Ovary (tissue), 9 donors: ENCODE measurements around the gene ARFGEF3. TPM values are rescaled to one million over a fixed set of nuclear protein-coding genes. Genes with fewer than 3 reads are reported as not detected.
"Not testable (repeated sequence)": the region's sequence is repeated elsewhere in the genome, so short reads cannot be mapped to it uniquely, and the experiment has no call there.

ENCODE experiments used
- DNase-seq, 5 donors: peaks; one replicate each; pipeline ENCODE4 v3.0.0-alpha.2; 2019 to 2020
- H3K27ac ChIP-seq, 2 donors: fragments of 200-600 bp; one replicate each; pipeline versions ENCODE4 v1.5.1 to v1.8.0; 2019 to 2022
- H3K27me3 ChIP-seq: fragments of 200-600 bp; one replicate; pipeline ENCODE4 v1.8.0; 2022
- H3K36me3 ChIP-seq: fragments of 200-600 bp; sonication (generic); one replicate; pipeline ENCODE4 v1.5.1; 2019
- H3K4me1 ChIP-seq: one replicate; pipeline ENCODE4 v1.8.1; 2013; ENCODE audit warnings: mild to moderate bottlenecking, moderate library complexity; ENCODE audit not compliant: insufficient read depth
- H3K4me3 ChIP-seq: fragments of 200-600 bp; sonication (generic); one replicate; pipeline ENCODE4 v1.5.1; 2017
- H3K9me3 ChIP-seq, 2 donors: fragments of 200-600 bp in 1 of 2; sonication (generic) in 1 of 2; one replicate each; pipeline versions ENCODE4 v1.5.1 to v1.8.1; 2013 to 2019; ENCODE audit warnings: mild to moderate bottlenecking in 1 of 2, moderate library complexity in 1 of 2
- EP300 ChIP-seq: sonication (generic); formaldehyde crosslinking; IDR thresholded peaks from one replicate; pipeline ENCODE4 v1.6.1; 2017; ENCODE audit warnings: antibody characterized with exemption
- POLR2A ChIP-seq: fragments of 450-650 bp; IDR thresholded peaks from one replicate; pipeline ENCODE4 v1.6.1; 2017; ENCODE audit warnings: antibody characterized with exemption, mild to moderate bottlenecking, moderate library complexity
- WGBS, 3 donors: extraction: QIAGEN DNeasy Blood & Tissue Kit in 1 of 3; methylation state at CpG; one replicate each; pipeline versions ENCODE4 v1.1.5 to v1.1.7; 2013 to 2017; 5-methylcytosine and 5-hydroxymethylcytosine counted together
- intact Hi-C, 4 donors: fragments of 100-400 bp; cut with DNase I; formaldehyde crosslinking; loops; one replicate each; pipeline versions ENCODE4 v1.11.0 to v1.15.1; 2022 to 2023
- polyA plus RNA-seq, 2 donors: library from polyadenylated mRNA; stranded (reverse); fragments of 200-250 nt in 1 of 2; fragments of 350-450 nt in 1 of 2; fragmentation: Illumina TruSeq in 1 of 2; extraction: RNeasy Lipid Tissue Mini Kit (QIAGEN cat#74804) in 1 of 2; gene quantifications; one replicate each; pipeline ENCODE4 v1.2.3, GENCODE V29; 2013 to 2014
- total RNA-seq, 7 donors: library from RNA; depleted of rRNA in 2 of 7; stranded (reverse); fragments of >200 nt in 2 of 7; fragmentation: NEBNext Ultra II Directional in 3 of 7; extraction: Animal tissue kit (Norgen Biotek cat#: 25700) in 3 of 7; gene quantifications; one replicate each; pipeline versions ENCODE4 v1.1.0 to v1.2.4, GENCODE V29; 2016 to 2023
- TF ChIP-seq, protein P1 (sequence below), 3 donors: fragments of 450-650 bp in 2 of 3; fragments of 200-600 bp in 1 of 3; IDR thresholded peaks; one replicate each; pipeline versions ENCODE4 v1.5.1 to v1.8.0; 2016 to 2022; ENCODE audit warnings: antibody characterized with exemption in 3 of 3, mild to moderate bottlenecking in 1 of 3
- donor health status: DM: no; HTN: no; CAD: no; lungs with moderate emphysema.
- donor health status: DM: no; HTN: no; CAD: no.
- donor health status: Bipolar disorder and iron deficiency.
- donor health status: DM: yes; HTN: yes; CAD: no.
- donor health status: DM: no; HTN: no; CAD: no.
- donor health status: DM: yes; HTN: yes; CAD: no.

Gene ARFGEF3
- total and polyA plus RNA-seq, 9 donors = 0.15 to 6.1 (median 0.72) TPM

GRCh38 chr6:138278326-138278725 is 116.6 kb downstream of the ARFGEF3 start:
- peak in 1 of 5 donors; percentile 21 for DNase-seq
- 39 to 49% (median 45%) methylated on average over 12 of the region's 12 CpGs for WGBS, 3 donors
- no peaks in the 10 kb centered on the region for H3K9me3 ChIP-seq
- intact Hi-C loops = loop anchor here in 1 of 4 donors (5.0 kb wide), 1 partner anchor 86 kb away; no protein-coding TSS in a partner anchor
- TF ChIP-seq EP300 = no peak
- TF ChIP-seq, protein P1, sequence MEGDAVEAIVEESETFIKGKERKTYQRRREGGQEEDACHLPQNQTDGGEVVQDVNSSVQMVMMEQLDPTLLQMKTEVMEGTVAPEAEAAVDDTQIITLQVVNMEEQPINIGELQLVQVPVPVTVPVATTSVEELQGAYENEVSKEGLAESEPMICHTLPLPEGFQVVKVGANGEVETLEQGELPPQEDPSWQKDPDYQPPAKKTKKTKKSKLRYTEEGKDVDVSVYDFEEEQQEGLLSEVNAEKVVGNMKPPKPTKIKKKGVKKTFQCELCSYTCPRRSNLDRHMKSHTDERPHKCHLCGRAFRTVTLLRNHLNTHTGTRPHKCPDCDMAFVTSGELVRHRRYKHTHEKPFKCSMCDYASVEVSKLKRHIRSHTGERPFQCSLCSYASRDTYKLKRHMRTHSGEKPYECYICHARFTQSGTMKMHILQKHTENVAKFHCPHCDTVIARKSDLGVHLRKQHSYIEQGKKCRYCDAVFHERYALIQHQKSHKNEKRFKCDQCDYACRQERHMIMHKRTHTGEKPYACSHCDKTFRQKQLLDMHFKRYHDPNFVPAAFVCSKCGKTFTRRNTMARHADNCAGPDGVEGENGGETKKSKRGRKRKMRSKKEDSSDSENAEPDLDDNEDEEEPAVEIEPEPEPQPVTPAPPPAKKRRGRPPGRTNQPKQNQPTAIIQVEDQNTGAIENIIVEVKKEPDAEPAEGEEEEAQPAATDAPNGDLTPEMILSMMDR (IDR thresholded peaks at IDR 0.05) = no peak
- no peak for TF ChIP-seq POLR2A
- no peaks in the 10 kb centered on the region for H3K27me3 ChIP-seq
- no peak overlapping the region for H3K27ac ChIP-seq
- no peaks in the 10 kb centered on the region for H3K4me1 ChIP-seq
- no peaks in the 10 kb centered on the region for H3K36me3 ChIP-seq
- H3K4me3 ChIP-seq = no peak overlapping the region

- Histone ChIP-seq H3K36me3 (no peaks in the 10 kb centered on the region), H3K9me3 (no peaks in the 10 kb centered on the region), H3K27me3 (no peaks in the 10 kb centered on the region), H3K4me1 (no peaks in the 10 kb centered on the region), H3K27ac (no peak overlapping the region), H3K4me3 (no peak overlapping the region)
- intact Hi-C loops = no loop called here
- TF ChIP-seq EP300 (no peak), POLR2A (no peak)
- TF ChIP-seq, protein P1 (IDR thresholded peaks at IDR 0.05) = no peak
- no peak for DNase-seq
- 80 to 87% (median 87%) methylated on average over 6 of the region's 6 CpGs for WGBS, 3 donors
Measured at GRCh38 chr6:138285800-138286199, 124.1 kb downstream of the ARFGEF3 start.

DNA sequence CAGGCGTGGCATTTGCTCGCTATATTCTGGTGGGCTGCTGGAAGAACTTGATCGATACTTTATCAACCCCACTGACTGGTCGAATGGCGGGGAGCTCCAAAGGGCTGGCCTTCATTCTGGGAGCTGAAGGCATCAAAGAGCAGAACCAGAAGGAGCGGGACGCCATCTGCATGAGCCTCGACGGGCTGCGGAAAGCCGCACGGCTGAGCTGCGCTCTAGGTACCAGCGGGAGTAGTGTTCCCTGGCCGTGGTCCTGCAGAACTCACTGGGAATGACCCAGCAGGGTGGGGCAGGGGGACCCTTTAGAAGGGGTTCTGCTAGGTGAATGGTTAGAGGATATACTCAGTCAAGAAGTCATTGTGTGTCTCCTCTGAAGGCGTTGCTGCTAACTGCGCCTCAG is 125.0 kb downstream of the ARFGEF3 start:
- intact Hi-C loops = no loop called here

DNA sequence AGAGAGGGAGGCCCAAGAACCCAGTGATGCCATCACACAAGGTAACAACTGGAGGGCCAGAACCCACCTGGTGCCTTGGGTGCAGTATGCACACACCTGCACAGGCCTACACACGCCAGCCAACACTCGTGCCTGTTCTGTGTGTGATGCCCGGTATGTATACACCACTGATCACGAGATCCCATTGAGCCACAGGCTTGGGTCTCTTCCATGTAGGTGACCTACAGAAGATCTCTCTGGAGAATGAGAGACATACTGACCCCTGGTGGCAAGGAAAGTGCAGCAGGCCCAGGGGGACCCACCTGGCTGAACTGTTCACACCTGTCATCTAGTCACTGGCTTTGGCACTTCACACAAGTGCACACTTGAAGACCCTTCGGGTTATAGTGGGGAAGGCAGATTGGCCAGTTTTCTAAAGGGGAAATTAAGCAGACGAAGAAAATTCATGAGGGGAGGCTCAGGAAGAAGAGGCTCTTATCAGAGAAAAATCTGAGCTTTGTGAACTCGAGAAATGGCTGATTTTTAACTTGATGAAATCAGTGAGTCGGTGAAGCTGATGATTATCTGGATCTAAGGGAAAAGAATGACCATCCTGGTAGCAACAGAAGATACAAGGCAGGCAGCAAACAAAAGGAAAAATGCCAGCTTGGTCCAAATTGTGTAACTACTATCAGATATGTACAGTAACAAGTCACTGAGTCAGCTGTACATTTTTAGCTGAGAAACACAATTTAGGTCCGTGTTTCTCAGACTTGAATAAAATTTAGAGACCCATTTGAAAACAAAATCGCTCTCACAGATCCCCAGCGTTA is 125.6 kb downstream of the ARFGEF3 start:
- H3K4me1 ChIP-seq = no peaks in the 10 kb centered on the region
- H3K9me3 ChIP-seq = no peaks in the 10 kb centered on the region
- 80 to 84% (median 83%) methylated on average over 11 of the region's 11 CpGs for WGBS, 3 donors
- TF ChIP-seq POLR2A (no peak), EP300 (no peak)
- TF ChIP-seq, protein P1 (IDR thresholded peaks at IDR 0.05) = no peak
- H3K27me3 ChIP-seq = no peaks in the 10 kb centered on the region
- H3K4me3 ChIP-seq = no peak overlapping the region
- no peak overlapping the region for H3K27ac ChIP-seq
- H3K36me3 ChIP-seq = no peaks in the 10 kb centered on the region
- intact Hi-C loops = no loop called here
- no peak for DNase-seq

More for the DNA sequence above, 125.0 kb downstream of the ARFGEF3 start:
- WGBS, 3 donors = 96 to 98% (median 96%) methylated on average over 17 of the region's 17 CpGs
- TF ChIP-seq, protein P1 (IDR thresholded peaks at IDR 0.05) = no peak
- TF ChIP-seq EP300 (no peak), POLR2A (no peak)
- Histone ChIP-seq H3K36me3 (no peaks in the 10 kb centered on the region), H3K9me3 (no peaks in the 10 kb centered on the region), H3K4me3 (no peak overlapping the region), H3K27ac (no peak overlapping the region), H3K27me3 (no peaks in the 10 kb centered on the region), H3K4me1 (no peaks in the 10 kb centered on the region)
- no peak for DNase-seq

- DNase-seq, H3K4me3 ChIP-seq, H3K4me1 ChIP-seq, intact Hi-C loops, H3K9me3 ChIP-seq, H3K36me3 ChIP-seq, H3K27ac ChIP-seq, H3K27me3 ChIP-seq: not testable (repeated sequence)
- 85 to 93% (median 93%) methylated on average over 6 of the region's 6 CpGs for WGBS, 3 donors
Measured at GRCh38 chr6:138288428-138289085, 126.8 kb downstream of the ARFGEF3 start.
